GM19240 (cell line): ENCODE results near the gene TIAM2.
"Not testable (repeated sequence)": the region's sequence is repeated elsewhere in the genome, so short reads cannot be mapped to it uniquely, and the experiment has no call there.

Experiments used
- DNase-seq: peaks from one replicate; pipeline ENCODE4 v3.0.0; 2011; ENCODE audit warnings: low spot score; ENCODE audit not compliant: insufficient read length

TIAM2 gene

GRCh38 chr6:155100087-155100486, 105.0 kb downstream of the TIAM2 start:
- no peak for DNase-seq

DNA sequence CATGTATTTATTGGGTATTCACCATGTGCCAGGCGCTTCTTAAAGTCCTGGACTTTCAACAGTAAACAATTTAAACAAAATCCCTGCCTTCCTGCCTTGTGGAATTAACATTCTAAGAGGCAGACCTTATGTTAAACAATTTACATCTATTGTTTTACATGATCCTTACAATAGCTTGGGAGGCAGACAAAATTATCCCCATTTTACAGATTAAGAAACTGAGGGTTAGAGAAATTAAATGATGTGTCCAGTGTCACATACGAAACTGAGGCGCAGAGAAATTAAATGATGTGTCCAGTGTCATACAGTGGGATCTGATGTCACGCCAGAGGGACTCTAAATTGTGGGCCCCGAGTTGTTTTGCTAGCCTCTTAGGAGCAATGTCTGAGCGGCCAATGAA, 105.5 kb downstream of the TIAM2 start:
- DNase-seq: no peak

DNA sequence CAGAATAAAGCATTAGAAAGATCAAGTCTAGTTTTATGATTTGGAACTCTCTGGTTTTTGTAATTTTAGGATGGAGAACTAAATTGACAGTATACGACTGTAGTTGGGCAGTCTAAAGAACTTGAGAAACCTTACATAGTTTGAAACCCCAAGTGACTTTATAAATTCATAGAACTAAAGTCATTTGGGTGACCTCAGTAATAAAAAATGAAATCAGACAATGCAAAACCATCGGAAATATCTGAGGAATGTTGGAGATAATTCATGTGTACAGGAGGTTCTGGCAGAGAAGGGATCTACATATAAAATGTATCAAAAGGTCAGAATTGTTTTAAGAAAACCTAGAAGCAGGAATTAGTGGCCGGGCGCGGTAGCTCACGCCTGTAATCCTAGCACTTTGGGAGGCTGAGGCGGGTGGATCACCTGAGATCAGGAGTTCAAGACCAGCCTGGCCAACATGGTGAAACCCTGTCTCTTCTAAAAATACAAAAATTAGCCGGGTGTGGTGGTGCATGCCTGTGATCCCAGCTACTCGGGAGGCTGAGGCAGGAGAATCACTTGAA, 108.0 kb downstream of the TIAM2 start:
- not testable (repeated sequence) for DNase-seq

- DNase-seq: no peak
These were observed 108.8 kb downstream of the TIAM2 start for GRCh38 chr6:155103816-155104366.

DNA sequence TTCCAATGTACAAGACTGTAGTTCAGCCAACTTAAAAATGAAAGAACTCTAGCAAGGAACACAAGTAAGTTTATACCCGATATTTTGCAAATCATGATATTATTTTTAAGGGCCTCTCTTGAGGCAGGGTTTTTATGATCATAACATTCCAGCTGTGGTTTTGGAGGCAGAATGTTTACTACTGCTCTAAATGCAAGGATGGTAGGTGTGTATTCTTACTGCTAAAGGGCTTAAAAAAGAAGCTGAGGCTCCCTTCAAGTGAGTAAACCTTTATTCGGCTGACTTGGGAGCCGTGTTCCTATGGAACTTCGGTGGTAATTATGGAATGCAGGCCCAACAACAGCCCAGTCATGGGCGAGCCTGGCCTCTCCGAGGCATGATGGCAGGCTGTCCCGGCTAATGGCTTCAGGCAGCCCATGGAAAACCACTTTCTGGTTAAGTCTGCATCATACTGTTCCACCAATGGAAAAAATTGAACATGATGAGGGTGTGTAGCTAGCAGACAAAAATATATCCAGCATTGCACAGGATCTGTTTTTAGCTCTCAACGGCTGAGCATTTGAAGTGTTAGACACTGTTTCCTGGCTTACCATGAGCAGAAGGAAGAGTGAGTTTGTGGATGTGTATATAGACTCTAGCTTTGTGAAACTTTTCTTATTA, 111.5 kb downstream of the TIAM2 start:
- no peak for DNase-seq

- DNase-seq: no peak
These were observed 112.4 kb downstream of the TIAM2 start for GRCh38 chr6:155107432-155108069.

- no peak for DNase-seq
These were observed 113.1 kb downstream of the TIAM2 start for GRCh38 chr6:155108070-155108820.

DNA sequence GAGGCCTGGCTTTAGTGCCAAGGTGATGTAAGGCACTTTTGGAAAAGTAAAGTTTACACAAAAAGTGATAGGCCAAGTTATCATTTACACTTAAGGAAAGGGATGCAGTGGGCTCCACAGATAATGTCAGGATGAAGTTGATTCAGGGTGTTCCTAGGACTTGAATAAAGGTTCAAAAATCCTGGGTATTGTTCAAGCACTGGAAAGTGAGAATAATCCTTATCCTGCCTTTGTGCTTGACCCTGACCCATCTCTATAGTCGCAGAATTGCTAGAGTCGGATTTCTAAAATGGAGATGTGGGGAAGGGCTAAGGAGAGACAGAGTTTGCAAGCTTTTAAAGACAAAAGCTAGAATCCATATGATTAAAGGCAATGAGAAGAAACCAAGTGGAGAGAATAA, 115.6 kb downstream of the TIAM2 start:
- DNase-seq: no peak

- no peak for DNase-seq
These were observed 117.6 kb downstream of the TIAM2 start for GRCh38 chr6:155112757-155113156.

DNA sequence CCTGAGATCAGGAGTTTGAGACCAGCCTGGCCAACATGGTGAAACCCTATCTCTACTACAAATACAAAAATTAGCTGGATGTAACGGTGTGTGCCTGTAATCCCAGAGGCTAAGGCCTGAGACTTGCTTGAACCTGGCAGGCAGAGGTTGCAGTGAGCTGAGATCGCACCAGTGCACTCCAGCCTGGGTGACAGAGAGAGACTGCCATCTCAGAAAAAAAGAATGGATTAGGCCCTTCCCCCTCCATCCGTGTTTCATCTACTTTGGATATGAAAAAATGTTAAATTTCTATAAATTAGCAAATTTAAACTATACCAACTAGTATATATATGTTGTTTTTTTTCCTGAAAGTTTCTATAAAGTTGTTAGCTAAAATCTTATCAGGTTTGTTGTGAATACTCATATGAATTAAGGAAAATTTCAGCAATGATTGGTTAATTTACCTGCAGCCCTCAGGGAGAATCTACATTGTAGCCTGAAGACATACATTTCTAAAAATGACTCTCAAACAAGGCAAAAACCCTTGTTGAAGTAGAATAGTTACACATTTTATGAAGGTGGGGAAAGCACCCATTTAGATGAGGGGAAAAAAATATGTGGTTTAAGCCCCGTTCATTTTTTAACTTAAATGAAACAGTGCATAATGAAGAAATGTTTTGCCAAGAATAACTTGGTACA, 120.9 kb downstream of the TIAM2 start:
- no peak for DNase-seq

GRCh38 chr6:155116571-155116910, 121.4 kb downstream of the TIAM2 start:
- no peak for DNase-seq

DNA sequence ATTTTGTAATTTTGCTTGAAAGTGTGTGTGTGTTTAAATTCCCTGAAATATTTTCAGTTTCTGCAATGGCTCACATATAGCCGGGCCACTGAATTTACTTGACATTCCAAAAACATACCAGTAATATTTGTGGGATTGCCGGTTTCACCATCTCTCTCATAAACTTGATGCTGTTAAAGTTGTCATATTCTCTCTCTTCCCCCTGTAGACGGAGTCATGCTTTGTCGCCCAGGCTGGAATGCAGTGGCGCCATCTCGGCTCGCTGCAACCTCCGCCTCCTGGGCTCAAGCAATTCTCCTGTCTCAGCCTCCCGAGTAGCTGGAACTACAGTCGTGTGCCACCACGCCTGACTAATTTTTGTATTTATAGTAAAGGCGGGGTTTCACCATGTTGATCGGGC, 122.1 kb downstream of the TIAM2 start:
- no peak for DNase-seq

GRCh38 chr6:155117785-155118184, 122.7 kb downstream of the TIAM2 start:
- no peak for DNase-seq

- DNase-seq: not testable (repeated sequence)
These were observed 124.1 kb downstream of the TIAM2 start for GRCh38 chr6:155119201-155119600.

- no peak for DNase-seq
These were observed 124.9 kb downstream of the TIAM2 start for GRCh38 chr6:155120034-155120433.

GRCh38 chr6:155121294-155121693, 126.2 kb downstream of the TIAM2 start:
- no peak for DNase-seq

DNA sequence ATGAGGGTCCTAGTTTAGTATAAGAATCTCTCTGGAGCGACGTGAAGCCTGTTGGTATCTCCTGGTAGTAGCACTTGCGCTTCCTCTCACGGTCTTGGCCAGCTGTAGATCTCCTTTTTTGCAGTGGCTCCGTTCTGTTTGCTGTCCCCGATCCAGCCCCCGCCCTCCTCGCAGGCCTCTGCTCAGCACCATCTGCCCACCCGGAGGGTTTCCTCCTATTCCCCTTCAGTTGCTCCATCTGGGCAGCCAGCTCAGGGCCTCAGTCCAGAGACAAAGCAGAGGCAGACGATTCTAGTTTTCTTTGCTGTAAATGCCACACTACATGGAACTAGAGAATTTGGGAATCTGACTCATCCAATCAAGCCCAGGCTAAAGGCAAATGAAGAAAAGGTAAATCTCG, 126.6 kb downstream of the TIAM2 start:
- DNase-seq: no peak

DNA sequence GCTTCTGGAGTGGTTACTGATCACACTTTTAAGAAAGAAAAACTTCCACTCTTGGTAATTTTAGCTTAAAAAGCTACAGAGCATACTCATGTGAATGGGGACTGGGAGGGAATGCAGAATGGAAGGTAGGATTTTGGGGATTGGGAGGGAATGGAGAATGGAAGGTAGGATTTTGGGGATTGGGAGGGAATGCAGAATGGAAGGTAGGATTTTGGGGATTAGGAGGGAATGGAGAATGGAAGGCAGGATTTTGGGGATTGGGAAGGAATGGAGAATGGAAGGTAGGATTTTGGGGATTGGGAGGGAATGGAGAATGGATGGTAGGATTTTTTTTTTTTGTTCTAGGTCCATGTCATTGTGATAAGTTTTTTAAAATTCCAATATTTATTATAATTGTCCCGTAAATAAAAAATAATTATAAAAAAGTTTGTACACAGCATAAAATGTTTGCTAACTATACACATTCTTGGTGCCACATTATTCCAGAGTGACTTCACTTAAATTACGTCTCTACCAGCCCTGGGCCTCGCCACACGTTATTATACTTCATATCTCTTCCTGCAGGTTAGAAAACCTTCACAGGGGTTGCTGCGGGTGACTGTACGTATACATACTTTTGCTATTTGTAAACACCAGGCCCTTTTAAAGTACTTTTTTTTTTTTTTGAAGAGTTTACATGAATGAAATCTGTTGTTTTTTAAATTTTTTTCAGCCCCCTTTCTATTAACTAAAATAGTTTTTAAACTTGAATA, 127.3 kb downstream of the TIAM2 start:
- no peak for DNase-seq

DNA sequence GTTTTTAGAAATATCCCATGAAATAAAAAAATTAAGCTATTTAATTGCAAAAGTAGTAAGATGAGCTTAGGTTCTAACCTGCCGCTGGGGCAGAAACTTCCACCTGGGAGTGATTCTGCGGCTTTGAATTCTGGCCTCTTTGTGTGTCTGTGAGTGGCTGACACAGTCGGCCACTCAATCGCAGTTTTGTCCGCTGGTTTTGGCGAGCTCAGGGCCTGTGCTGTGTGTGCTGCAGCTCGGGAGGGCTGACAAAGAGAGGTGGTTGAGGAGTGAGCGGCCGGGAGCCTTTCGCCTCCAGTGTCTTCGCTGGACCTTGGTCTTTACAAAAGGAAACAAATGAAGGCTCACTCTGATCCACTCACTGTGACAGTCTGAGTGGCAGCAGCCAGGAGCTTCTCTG, 128.4 kb downstream of the TIAM2 start:
- no peak for DNase-seq

GRCh38 chr6:155125906-155126305, 130.8 kb downstream of the TIAM2 start:
- no peak for DNase-seq
